Stomach (tissue), 4 donors: ENCODE data around the gene CRIM1.

Experiments used
- CTCF ChIP-seq, 7 experiments: fragments of 450-650 bp in 4 of 7; fragments of 200-600 bp in 3 of 7; sonication (generic) in 3 of 7; IDR thresholded peaks; one replicate each; pipeline ENCODE4 v1.5.1; 2016 to 2019; ENCODE audit warnings: antibody characterized with exemption in 7 of 7, control low read depth in 2 of 7, mild to moderate bottlenecking in 1 of 7
- EP300 ChIP-seq: sonication (generic); formaldehyde crosslinking; IDR thresholded peaks from one replicate; pipeline ENCODE4 v1.6.1; 2017; ENCODE audit warnings: antibody characterized with exemption
- POLR2A ChIP-seq, 4 donors: fragments of 450-650 bp; IDR thresholded peaks; one replicate each; pipeline ENCODE4 v1.6.1; 2016; ENCODE audit warnings: antibody characterized with exemption in 4 of 4, control low read depth in 2 of 4, mild to moderate bottlenecking in 1 of 4, moderate library complexity in 1 of 4
- POLR2AphosphoS5 ChIP-seq, 3 donors: sonication (generic); formaldehyde crosslinking; IDR thresholded peaks; one replicate each; pipeline ENCODE4 v1.6.1; 2016; ENCODE audit warnings: antibody characterized with exemption in 3 of 3

- TF ChIP-seq CTCF (IDR thresholded peaks at IDR 0.05) (peak in 4 of 7 experiments; percentile 19 to 36 (median 22)), POLR2AphosphoS5 (IDR thresholded peaks at IDR 0.05) (no peak), EP300 (no peak), POLR2A (IDR thresholded peaks at IDR 0.05) (no peak)
These were observed 104.2 kb downstream of the CRIM1 start for GRCh38 chr2:36459725-36460137.
